Ovary (tissue), 3 donors: ENCODE data around the gene DCLK3.

Source experiments
- CTCF ChIP-seq, 3 donors: fragments of 450-650 bp in 2 of 3; fragments of 200-600 bp in 1 of 3; IDR thresholded peaks; one replicate each; pipeline versions ENCODE4 v1.5.1 to v1.8.0; 2016 to 2022; ENCODE audit warnings: antibody characterized with exemption in 3 of 3, mild to moderate bottlenecking in 1 of 3
- POLR2A ChIP-seq: fragments of 450-650 bp; IDR thresholded peaks from one replicate; pipeline ENCODE4 v1.6.1; 2017; ENCODE audit warnings: antibody characterized with exemption, mild to moderate bottlenecking, moderate library complexity
- donor health status: DM: no; HTN: no; CAD: no.

- TF ChIP-seq CTCF (IDR thresholded peaks at IDR 0.05) (no peak), POLR2A (no peak)
Measured at GRCh38 chr3:36734742-36735141, 29.6 kb downstream of the DCLK3 start.
